CD14-positive monocyte (primary cell): ENCODE results near the gene TKT. TPM values are rescaled to one million over a fixed set of nuclear protein-coding genes. Genes with fewer than 3 reads are reported as not detected.

Experiments used
- DNase-seq, 3 donors: peaks; one replicate each; pipeline ENCODE4 v3.0.0-alpha.2; 2011 to 2022
- H2AFZ ChIP-seq: 2 replicates; pipeline ENCODE4 v1.6.0; 2012; ENCODE audit warnings: mild to moderate bottlenecking, low read depth, low read length, inconsistent platforms; ENCODE audit not compliant: insufficient read depth, poor library complexity, severe bottlenecking
- H3K27ac ChIP-seq, 2 donors: 1 replicate in 1 of 2; 2 replicates in 1 of 2; pipeline ENCODE4 v1.5.1; 2012 to 2013; ENCODE audit warnings: low read length in 2 of 2, control low read depth in 1 of 2, inconsistent platforms in 1 of 2, low read depth in 1 of 2, mild to moderate bottlenecking in 1 of 2
- H3K27me3 ChIP-seq, 2 donors: one replicate each; pipeline versions ENCODE4 v1.6.0 to v1.6.1; 2011 to 2013; ENCODE audit warnings: low read length in 2 of 2; ENCODE audit not compliant: control insufficient read depth in 2 of 2, insufficient read depth in 2 of 2
- H3K36me3 ChIP-seq, 2 donors: replicated peaks in 1 of 2; 1 replicate in 1 of 2; 2 replicates in 1 of 2; pipeline versions ENCODE4 v1.5.1 to v1.6.1; 2012 to 2013; ENCODE audit warnings: low read length in 2 of 2, control low read depth in 1 of 2, inconsistent platforms in 1 of 2, mild to moderate bottlenecking in 1 of 2; ENCODE audit not compliant: insufficient read depth in 2 of 2, control insufficient read depth in 1 of 2
- H3K4me1 ChIP-seq, 2 donors: 1 replicate in 1 of 2; 2 replicates in 1 of 2; pipeline versions ENCODE4 v1.5.1 to v1.6.1; 2012 to 2013; ENCODE audit warnings: low read length in 2 of 2, control low read depth in 1 of 2, inconsistent platforms in 1 of 2, mild to moderate bottlenecking in 1 of 2, moderate library complexity in 1 of 2; ENCODE audit not compliant: insufficient read depth in 2 of 2, control insufficient read depth in 1 of 2
- H3K4me2 ChIP-seq: replicated peaks from 2 replicates; pipeline ENCODE3; 2012; ENCODE audit warnings: low read length, moderate library complexity, mild to moderate bottlenecking; ENCODE audit not compliant: poor library complexity, severe bottlenecking; ENCODE audit errors: extremely low read depth
- H3K4me3 ChIP-seq, 3 experiments: fragments of 200-600 bp in 1 of 3; sonication (generic) in 1 of 3; replicated peaks in 1 of 3; 1 replicate in 2 of 3; 2 replicates in 1 of 3; pipeline ENCODE4 v1.5.1; 2011 to 2013; ENCODE audit warnings: low read length in 3 of 3, mild to moderate bottlenecking in 3 of 3, control low read depth in 2 of 3, low read depth in 2 of 3, inconsistent platforms in 1 of 3, moderate library complexity in 1 of 3
- H3K79me2 ChIP-seq: 2 replicates; pipeline ENCODE4 v1.6.0; 2012; ENCODE audit warnings: mild to moderate bottlenecking, control low read depth, inconsistent platforms, low read length, moderate library complexity; ENCODE audit not compliant: insufficient read depth
- H3K9ac ChIP-seq: 2 replicates; pipeline ENCODE4 v1.6.0; 2017; ENCODE audit warnings: low read length, mild to moderate bottlenecking; ENCODE audit not compliant: insufficient read depth, poor library complexity, severe bottlenecking
- H3K9me3 ChIP-seq, 2 donors: replicated peaks in 1 of 2; 1 replicate in 1 of 2; 2 replicates in 1 of 2; pipeline versions ENCODE4 v1.5.1 to v1.6.1; 2012 to 2013; ENCODE audit warnings: low read length in 2 of 2, control low read depth in 1 of 2; ENCODE audit not compliant: control insufficient read depth in 1 of 2, insufficient read depth in 1 of 2
- H4K20me1 ChIP-seq: 2 replicates; pipeline ENCODE4 v1.6.0; 2012; ENCODE audit warnings: mild to moderate bottlenecking, low read length, control low read depth, moderate library complexity; ENCODE audit not compliant: insufficient read depth
- H3K27ac Mint-ChIP-seq, 7 donors: one replicate each; pipeline ENCODE4 v1.8.0; 2020; ENCODE audit warnings: mild to moderate bottlenecking in 7 of 7, mixed read lengths in 7 of 7, moderate library complexity in 6 of 7, inconsistent platforms in 2 of 7
- H3K27me3 Mint-ChIP-seq, 3 donors: one replicate each; pipeline ENCODE4 v1.8.0; 2021 to 2022; ENCODE audit warnings: low read depth in 3 of 3, mild to moderate bottlenecking in 3 of 3, mixed read lengths in 3 of 3, moderate library complexity in 3 of 3, inconsistent platforms in 1 of 3
- H3K36me3 Mint-ChIP-seq, 2 donors: one replicate each; pipeline ENCODE4 v1.8.0; 2020; ENCODE audit warnings: mixed read lengths in 2 of 2, inconsistent platforms in 1 of 2, mild to moderate bottlenecking in 1 of 2
- H3K4me1 Mint-ChIP-seq: one replicate; pipeline ENCODE4 v1.8.0; 2020; ENCODE audit warnings: mild to moderate bottlenecking, mixed read lengths
- H3K4me3 Mint-ChIP-seq, 2 donors: one replicate each; pipeline ENCODE4 v1.8.0; 2020; ENCODE audit warnings: mild to moderate bottlenecking in 2 of 2, mixed read lengths in 2 of 2, moderate library complexity in 1 of 2
- H3K9me3 Mint-ChIP-seq, 7 donors: one replicate each; pipeline ENCODE4 v1.8.0; 2020 to 2022; ENCODE audit warnings: mixed read lengths in 7 of 7, mild to moderate bottlenecking in 6 of 7, moderate library complexity in 6 of 7, inconsistent platforms in 2 of 7
- WGBS: methylation state at CpG from one replicate; pipeline ENCODE4 v1.1.5; 2013; ENCODE audit warnings: missing lambda C conversion rate; ENCODE audit not compliant: insufficient coverage; 5-methylcytosine and 5-hydroxymethylcytosine counted together
- intact Hi-C, 2 donors: fragments of 100-400 bp; cut with micrococcal nuclease; formaldehyde crosslinking; loops; one replicate each; pipeline versions ENCODE4 v1.15.0 to v1.15.1; 2023
- polyA plus RNA-seq, 3 donors: library from polyadenylated mRNA; depleted of rRNA in 1 of 3; unstranded in 2 of 3; stranded (reverse) in 1 of 3; fragments of 300-500 nt in 2 of 3; fragments of >200 nt in 1 of 3; fragmentation: Illumina TruSeq in 2 of 3; gene quantifications; 1 replicate in 2 of 3; 2 replicates in 1 of 3; pipeline ENCODE4 v1.2.3, GENCODE V29; 2012 to 2021
- TF ChIP-seq, protein P1 (sequence below): fragments of 200-600 bp; IDR thresholded peaks from one replicate; pipeline ENCODE4 v1.8.0; 2022; ENCODE audit warnings: antibody characterized with exemption, mild to moderate bottlenecking

The TKT gene
- polyA plus RNA-seq, 3 donors: 496 to 582 (median 562) TPM

GRCh38 chr3:53252096-53252946 lies 3.5 kb downstream of the TKT start:
- intact Hi-C loops: loop anchor here (5.0 to 10.0 kb wide), 2 partner anchors 150 to 358 kb away; partner anchors contain the start of gene STIMATE (in 1 of the 2)
- H3K36me3 Mint-ChIP-seq: peaks cover 17 to 21% of the 10 kb centered on the region in 2 donors
- peaks cover 50% of the 10 kb centered on the region for H4K20me1 ChIP-seq
- H3K4me3 Mint-ChIP-seq: peak overlapping the region; percentile 94 to 96
- H3K4me1 ChIP-seq: peaks cover 72 to 77% of the 10 kb centered on the region in 2 donors
- no peaks in the 10 kb centered on the region for H3K36me3 ChIP-seq
- H3K4me2 ChIP-seq: peak overlapping the region; percentile 83
- TF ChIP-seq, protein P1, sequence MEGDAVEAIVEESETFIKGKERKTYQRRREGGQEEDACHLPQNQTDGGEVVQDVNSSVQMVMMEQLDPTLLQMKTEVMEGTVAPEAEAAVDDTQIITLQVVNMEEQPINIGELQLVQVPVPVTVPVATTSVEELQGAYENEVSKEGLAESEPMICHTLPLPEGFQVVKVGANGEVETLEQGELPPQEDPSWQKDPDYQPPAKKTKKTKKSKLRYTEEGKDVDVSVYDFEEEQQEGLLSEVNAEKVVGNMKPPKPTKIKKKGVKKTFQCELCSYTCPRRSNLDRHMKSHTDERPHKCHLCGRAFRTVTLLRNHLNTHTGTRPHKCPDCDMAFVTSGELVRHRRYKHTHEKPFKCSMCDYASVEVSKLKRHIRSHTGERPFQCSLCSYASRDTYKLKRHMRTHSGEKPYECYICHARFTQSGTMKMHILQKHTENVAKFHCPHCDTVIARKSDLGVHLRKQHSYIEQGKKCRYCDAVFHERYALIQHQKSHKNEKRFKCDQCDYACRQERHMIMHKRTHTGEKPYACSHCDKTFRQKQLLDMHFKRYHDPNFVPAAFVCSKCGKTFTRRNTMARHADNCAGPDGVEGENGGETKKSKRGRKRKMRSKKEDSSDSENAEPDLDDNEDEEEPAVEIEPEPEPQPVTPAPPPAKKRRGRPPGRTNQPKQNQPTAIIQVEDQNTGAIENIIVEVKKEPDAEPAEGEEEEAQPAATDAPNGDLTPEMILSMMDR: no peak
- H3K27ac Mint-ChIP-seq: peak overlapping the region; percentile 96 to 100 (median 99)
- H2AFZ ChIP-seq: no peak overlapping the region
- peak overlapping the region; percentile 51 for H3K9ac ChIP-seq
- H3K9me3 Mint-ChIP-seq: no peaks in the 10 kb centered on the region
- DNase-seq: peak; percentile 62 to 84 (median 75)
- H3K4me3 ChIP-seq: peak overlapping the region; percentile 83 to 99 (median 91)
- peak overlapping the region; percentile 94 to 97 for H3K27ac ChIP-seq
- peaks cover 88% of the 10 kb centered on the region for H3K79me2 ChIP-seq
- peaks cover 67% of the 10 kb centered on the region for H3K4me1 Mint-ChIP-seq
- H3K9me3 ChIP-seq: no peaks in the 10 kb centered on the region
- H3K27me3 ChIP-seq: no peaks in the 10 kb centered on the region
- WGBS: 0% methylated on average over 4 of the region's 10 CpGs
- H3K27me3 Mint-ChIP-seq: peaks cover 0 to 2% (median 0%) of the 10 kb centered on the region in 3 donors

DNA sequence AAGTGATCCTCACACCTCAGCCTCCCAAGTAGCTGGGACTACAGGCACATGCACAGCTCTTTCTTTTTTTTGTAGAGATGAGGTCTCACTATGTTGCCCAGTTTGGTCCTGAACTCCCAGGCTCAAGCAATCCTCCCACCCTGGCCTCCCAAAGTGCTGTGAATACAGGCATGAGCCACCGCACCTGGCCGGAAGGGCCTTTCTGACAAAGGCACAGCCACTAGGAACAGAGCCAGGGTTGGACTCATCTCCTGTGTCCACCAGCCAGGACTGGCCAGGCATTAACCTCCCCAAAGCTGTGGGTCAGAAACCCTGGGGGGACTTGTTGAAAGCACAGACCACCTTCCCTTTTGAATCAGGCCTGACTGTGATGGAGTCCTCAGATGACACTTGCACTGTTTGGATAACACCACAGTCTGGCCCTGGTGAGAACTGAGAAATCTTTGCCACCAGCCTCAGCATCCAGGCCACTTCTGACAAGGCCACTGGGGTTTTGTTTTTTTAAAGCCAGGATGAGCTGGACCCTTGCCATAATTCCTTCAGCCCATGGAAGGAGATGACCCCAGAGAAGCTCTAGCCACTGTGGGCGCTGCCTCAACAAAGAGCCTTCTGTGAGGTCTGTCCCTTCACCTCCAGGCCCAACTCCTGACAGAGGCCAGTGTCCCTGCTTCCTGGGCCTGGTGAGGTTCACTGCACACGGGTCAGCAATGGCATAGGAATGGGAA lies 4.8 kb downstream of the TKT start:
- H3K36me3 Mint-ChIP-seq: peaks cover 20 to 31% of the 10 kb centered on the region in 2 donors
- intact Hi-C loops: loop anchor here (5.0 to 10.0 kb wide), 2 partner anchors 149 to 356 kb away; partner anchors contain the start of gene STIMATE (in 1 of the 2)
- H3K4me1 Mint-ChIP-seq: peaks cover 71% of the 10 kb centered on the region
- H3K4me3 Mint-ChIP-seq: peak overlapping the region; percentile 94 to 96
- WGBS: 82% methylated on average over 3 of the region's 4 CpGs
- Histone ChIP-seq H4K20me1 (peaks cover 63% of the 10 kb centered on the region), H3K27me3 (no peaks in the 10 kb centered on the region), H3K36me3 (peaks cover 3 to 7% of the 10 kb centered on the region in 2 donors), H3K79me2 (peaks cover 98% of the 10 kb centered on the region), H3K27ac (peak overlapping the region; percentile 94 to 97), H3K4me3 (peak overlapping the region; percentile 9 to 99 (median 91)), H3K4me2 (peak overlapping the region; percentile 83), H3K9me3 (no peaks in the 10 kb centered on the region), H3K4me1 (peaks cover 80 to 81% of the 10 kb centered on the region in 2 donors), H2AFZ (no peak overlapping the region), H3K9ac (peak overlapping the region; percentile 75)
- no peak for DNase-seq
- H3K27ac Mint-ChIP-seq: peak overlapping the region; percentile 96 to 100 (median 99)
- TF ChIP-seq, protein P1: no peak
- H3K27me3 Mint-ChIP-seq: peaks cover 0 to 2% (median 0%) of the 10 kb centered on the region in 3 donors
- no peaks in the 10 kb centered on the region for H3K9me3 Mint-ChIP-seq
